ENCODE results near the gene DNAI2.

GRCh38 chr17:74332763-74333283, 58.8 kb downstream of the DNAI2 start:
- TF ChIP-seq CTCF (IDR thresholded peaks at IDR 0.05) (no peak), POLR2A (IDR thresholded peaks at IDR 0.05) (no peak)
